ENCODE measurements around the gene RALGDS. TPM values are rescaled to one million over a fixed set of nuclear protein-coding genes. Genes with fewer than 3 reads are reported as not detected.

RALGDS gene
- total and polyA plus RNA-seq, 9 of the 15 experiments (the other 6 are each of a cell fraction or from before 2014, with no cell fraction given), result 0.75 to 43.3 (median 27.1) TPM

GRCh38 chr9:133133681-133134387, 12.8 kb upstream of the RALGDS start (continued):
- TF ChIP-seq ZBTB11 (CRISPR knock-in tag; IDR thresholded peaks at IDR 0.05) (peak in 1 of 3 experiments; percentile 38; a peak in 1 of 6 replicates), BRF1 (IDR thresholded peaks at IDR 0.05; ENCODE audit: borderline replicate concordance, extremely low read depth, insufficient read length) (no peak), HDAC8 (tag; IDR thresholded peaks at IDR 0.05) (0 out of 2 replicates have a peak, but pooled peaks have one; percentile 13), ZNF592 (IDR thresholded peaks at IDR 0.05) (peak; percentile 88), DDX20 (tag; IDR thresholded peaks at IDR 0.05; ENCODE audit: low read depth) (no peak), SMAD3 (CRISPR knock-in tag; conservative IDR thresholded peaks at IDR 0.05) (peak; percentile 27; the same call in 1 of the 2 replicates), ZBTB12 (CRISPR knock-in tag; IDR thresholded peaks at IDR 0.05) (no peak), SMARCA5 (IDR thresholded peaks at IDR 0.05) (0 out of 2 replicates have a peak, but pooled peaks have one; percentile 68), ESRRA (IDR thresholded peaks at IDR 0.05; ENCODE audit: borderline replicate concordance, low read depth) (peak; percentile 4; the same call in 1 of the 2 replicates), NR2C2 (CRISPR knock-in tag; IDR thresholded peaks at IDR 0.05) (no peak), NR2C2 (tag; IDR thresholded peaks at IDR 0.05) (peak; percentile 76; the same call in 1 of the 2 replicates), MIER1 (IDR thresholded peaks at IDR 0.05; ENCODE audit: low read depth) (no peak), ZNF507 (tag; conservative IDR thresholded peaks at IDR 0.05) (no peak), ZEB2 (IDR thresholded peaks at IDR 0.05) (peak; percentile 74; the same call in 1 of the 2 replicates), ATF1 (CRISPR knock-in tag; IDR thresholded peaks at IDR 0.05) (no peak), ATF1 (tag; IDR thresholded peaks at IDR 0.05) (peak; percentile 44), FOXA1 (IDR thresholded peaks at IDR 0.05; ENCODE audit: borderline replicate concordance) (no peak), BMI1 (IDR thresholded peaks at IDR 0.05; ENCODE audit: low read length) (peak; percentile 84), NEUROD1 (IDR thresholded peaks at IDR 0.05; ENCODE audit: borderline replicate concordance, low read depth, low read length, partially characterized antibody) (peak; percentile 94), FOXJ3 (CRISPR knock-in tag; IDR thresholded peaks at IDR 0.05) (peak; percentile 100), POLR2A (conservative IDR thresholded peaks at IDR 0.05) (no peak)
